Duodenal mucosa (tissue), 2 donors: Measurements from ENCODE around the gene EDIL3.

ENCODE experiments used
- H3K27ac ChIP-seq: one replicate; pipeline ENCODE4 v1.7.0; 2013; ENCODE audit warnings: low read depth, low read length
- H3K27me3 ChIP-seq, 2 donors: one replicate each; pipeline ENCODE4 v1.7.0; 2013; ENCODE audit warnings: low read length in 2 of 2, control low read depth in 1 of 2; ENCODE audit not compliant: insufficient read depth in 2 of 2, control insufficient read depth in 1 of 2
- H3K36me3 ChIP-seq, 2 donors: one replicate each; pipeline ENCODE4 v1.7.0; 2013; ENCODE audit warnings: low read length in 2 of 2, control low read depth in 1 of 2; ENCODE audit not compliant: insufficient read depth in 2 of 2, control insufficient read depth in 1 of 2
- H3K4me1 ChIP-seq, 2 donors: one replicate each; pipeline ENCODE4 v1.7.0; 2013; ENCODE audit warnings: low read length in 2 of 2, control low read depth in 1 of 2; ENCODE audit not compliant: insufficient read depth in 2 of 2, control insufficient read depth in 1 of 2
- H3K4me3 ChIP-seq, 2 donors: one replicate each; pipeline ENCODE4 v1.7.0; 2013; ENCODE audit warnings: low read length in 2 of 2, low read depth in 1 of 2
- H3K9ac ChIP-seq, 2 donors: one replicate each; pipeline ENCODE4 v1.7.0; 2013; ENCODE audit warnings: low read length in 2 of 2, low read depth in 1 of 2
- H3K9me3 ChIP-seq, 2 donors: one replicate each; pipeline ENCODE4 v1.7.0; 2013; ENCODE audit warnings: low read length in 2 of 2, control low read depth in 1 of 2; ENCODE audit not compliant: control insufficient read depth in 1 of 2

EDIL3 gene

GRCh38 chr5:83991566-83992224 is 393.0 kb downstream of the EDIL3 start:
- H3K4me1 ChIP-seq = no peaks in the 10 kb centered on the region

GRCh38 chr5:83988293-83988685 is 396.4 kb downstream of the EDIL3 start:
- no peak overlapping the region for H3K27ac ChIP-seq
- no peak overlapping the region for H3K4me3 ChIP-seq
- no peaks in the 10 kb centered on the region for H3K9me3 ChIP-seq

More at GRCh38 chr5:83991566-83992224, 393.0 kb downstream of the EDIL3 start:
- Histone ChIP-seq H3K27me3 (no peaks in the 10 kb centered on the region), H3K4me3 (no peak overlapping the region), H3K9ac (no peak overlapping the region), H3K36me3 (no peaks in the 10 kb centered on the region), H3K9me3 (no peaks in the 10 kb centered on the region), H3K27ac (no peak overlapping the region)

GRCh38 chr5:83987513-83988292 is 397.0 kb downstream of the EDIL3 start:
- H3K9ac ChIP-seq = no peak overlapping the region
- no peak overlapping the region for H3K4me3 ChIP-seq
- no peaks in the 10 kb centered on the region for H3K27me3 ChIP-seq

More at GRCh38 chr5:83988293-83988685, 396.4 kb downstream of the EDIL3 start:
- no peaks in the 10 kb centered on the region for H3K36me3 ChIP-seq
- H3K9ac ChIP-seq = no peak overlapping the region
- H3K4me1 ChIP-seq = no peaks in the 10 kb centered on the region
- no peaks in the 10 kb centered on the region for H3K27me3 ChIP-seq

GRCh38 chr5:83983852-83984251 is 400.8 kb downstream of the EDIL3 start:
- no peak overlapping the region for H3K9ac ChIP-seq
- no peak overlapping the region for H3K4me3 ChIP-seq
- H3K36me3 ChIP-seq = no peaks in the 10 kb centered on the region
- H3K27me3 ChIP-seq = no peaks in the 10 kb centered on the region
- H3K27ac ChIP-seq = no peak overlapping the region
- no peaks in the 10 kb centered on the region for H3K4me1 ChIP-seq
- H3K9me3 ChIP-seq = no peaks in the 10 kb centered on the region

More at GRCh38 chr5:83987513-83988292, 397.0 kb downstream of the EDIL3 start:
- Histone ChIP-seq H3K36me3 (no peaks in the 10 kb centered on the region), H3K4me1 (no peaks in the 10 kb centered on the region), H3K9me3 (no peaks in the 10 kb centered on the region), H3K27ac (no peak overlapping the region)

GRCh38 chr5:83973925-83974815 is 410.5 kb downstream of the EDIL3 start:
- H3K27ac ChIP-seq = no peak overlapping the region
- no peaks in the 10 kb centered on the region for H3K36me3 ChIP-seq
- no peaks in the 10 kb centered on the region for H3K27me3 ChIP-seq

GRCh38 chr5:83972909-83973308 is 411.8 kb downstream of the EDIL3 start:
- H3K27me3 ChIP-seq = no peaks in the 10 kb centered on the region
- no peaks in the 10 kb centered on the region for H3K9me3 ChIP-seq
- H3K4me3 ChIP-seq = no peak overlapping the region
- H3K9ac ChIP-seq = no peak overlapping the region
- H3K27ac ChIP-seq = no peak overlapping the region
- no peaks in the 10 kb centered on the region for H3K4me1 ChIP-seq
- no peaks in the 10 kb centered on the region for H3K36me3 ChIP-seq

More at GRCh38 chr5:83973925-83974815, 410.5 kb downstream of the EDIL3 start:
- H3K4me3 ChIP-seq = no peak overlapping the region
- H3K4me1 ChIP-seq = no peaks in the 10 kb centered on the region
- no peaks in the 10 kb centered on the region for H3K9me3 ChIP-seq
- H3K9ac ChIP-seq = no peak overlapping the region

- no peak overlapping the region for H3K4me3 ChIP-seq
- H3K36me3 ChIP-seq = no peaks in the 10 kb centered on the region
- no peaks in the 10 kb centered on the region for H3K4me1 ChIP-seq
- H3K9ac ChIP-seq = no peak overlapping the region
- no peaks in the 10 kb centered on the region for H3K9me3 ChIP-seq
- no peak overlapping the region for H3K27ac ChIP-seq
- H3K27me3 ChIP-seq = no peaks in the 10 kb centered on the region
Measured at GRCh38 chr5:83972236-83972635, 412.4 kb downstream of the EDIL3 start.

GRCh38 chr5:83967417-83967816 is 417.3 kb downstream of the EDIL3 start:
- Histone ChIP-seq H3K4me3 (no peak overlapping the region), H3K4me1 (no peaks in the 10 kb centered on the region), H3K9ac (no peak overlapping the region), H3K27me3 (no peaks in the 10 kb centered on the region), H3K9me3 (no peaks in the 10 kb centered on the region), H3K36me3 (no peaks in the 10 kb centered on the region), H3K27ac (no peak overlapping the region)

GRCh38 chr5:83965441-83965840 is 419.2 kb downstream of the EDIL3 start:
- Histone ChIP-seq H3K9me3 (no peaks in the 10 kb centered on the region), H3K4me3 (no peak overlapping the region), H3K36me3 (no peaks in the 10 kb centered on the region), H3K4me1 (no peaks in the 10 kb centered on the region), H3K27ac (no peak overlapping the region), H3K27me3 (no peaks in the 10 kb centered on the region), H3K9ac (no peak overlapping the region)

GRCh38 chr5:83964271-83964670 is 420.4 kb downstream of the EDIL3 start:
- Histone ChIP-seq H3K9me3 (no peaks in the 10 kb centered on the region), H3K27ac (no peak overlapping the region), H3K9ac (no peak overlapping the region), H3K4me3 (no peak overlapping the region), H3K27me3 (no peaks in the 10 kb centered on the region), H3K36me3 (no peaks in the 10 kb centered on the region), H3K4me1 (no peaks in the 10 kb centered on the region)
